ENCODE data around the gene CADPS. TPM values are rescaled to one million over a fixed set of nuclear protein-coding genes. Genes with fewer than 3 reads are reported as not detected.
A peak's percentile ranks its signal among the peaks of the same experiment; 100 is the strongest.

CADPS gene
- polyA plus RNA-seq, 1 of the 3 experiments (the other 2 are of a cell fraction), result 5.8 TPM

DNA sequence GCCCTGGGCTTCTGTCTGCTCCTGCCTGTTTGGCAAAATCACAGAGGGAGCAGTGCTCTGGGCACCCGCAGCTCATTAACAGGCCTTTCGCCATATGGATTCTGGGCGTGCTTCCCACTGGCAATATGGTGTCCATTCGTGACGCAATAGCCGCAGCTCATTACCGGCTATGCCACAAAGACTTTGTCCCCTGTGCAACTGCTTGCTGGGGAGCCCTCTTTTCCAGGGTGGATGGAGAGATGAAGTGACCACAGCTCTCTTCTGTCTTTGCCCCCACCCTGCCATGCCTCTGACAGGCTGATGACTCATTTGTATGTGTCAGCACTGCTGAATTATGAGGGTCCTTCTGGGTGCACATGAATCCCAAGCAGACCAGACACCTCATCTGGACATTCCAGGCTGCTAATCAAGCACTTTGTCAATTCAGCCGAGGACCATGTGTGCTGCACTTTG is 287.6 kb downstream of the CADPS start:
- Histone ChIP-seq H3K9me3 (no peaks in the 10 kb centered on the region), H3K4me2 (peak overlapping the region; percentile 51), H4K20me1 (ENCODE audit: insufficient read depth) (no peaks in the 10 kb centered on the region), H3K9me2 (no peaks in the 10 kb centered on the region), H3K9ac (peak overlapping the region; percentile 41; the same call in 1 of the 2 replicates), H2AFZ (ENCODE audit: low read depth) (no peak overlapping the region), H3K27me3 (ENCODE audit: insufficient read depth) (no peaks in the 10 kb centered on the region), H3K4me1 (ENCODE audit: control insufficient read depth in 1 of 2, insufficient read depth in 2 of 2, low read depth in 1 of 2, low read length in 1 of 2) (peaks cover 10 to 15% of the 10 kb centered on the region in 2 experiments; a peak in 3 of 4 replicates), H3K36me3 (replicated peaks in 1 of 2; ENCODE audit: control insufficient read depth in 1 of 2, insufficient read depth in 2 of 2, low read length in 1 of 2) (no peaks in the 10 kb centered on the region), H3K27ac (ENCODE audit: low read depth in 2 of 2, low read length in 1 of 2) (peak overlapping the region; percentile 76 to 86), H3K4me3 (ENCODE audit: low read depth in 2 of 2, low read length in 1 of 2) (0 out of 4 replicates have a peak overlapping the region, but pooled peaks of 1 of the 2 experiments have one; percentile 8), H3F3A (replicated peaks; ENCODE audit: insufficient read depth) (peaks cover 21% of the 10 kb centered on the region), H3K79me2 (ENCODE audit: insufficient read depth) (no peaks in the 10 kb centered on the region)
- POLR2A ChIA-PET, result no interaction called here
- whole genome bisulfite sequencing (ENCODE audit: low lambda C conversion rate), result 4% methylated on average over 4 of the region's 8 CpGs
- peak; percentile 52 for DNase-seq
- CTCF ChIA-PET, result interaction anchor here (1.2 to 1.3 kb wide), 2 partner anchors 78 to 641 kb away, joined by 3 to 4 read pairs; no protein-coding TSS in a partner anchor
- TF ChIP-seq GATA2 (CRISPR knock-in tag; IDR thresholded peaks at IDR 0.05) (0 out of 2 replicates have a peak, but pooled peaks have one; percentile 9), TAF1 (IDR thresholded peaks at IDR 0.05; ENCODE audit: borderline replicate concordance, low read depth, low read length) (no peak), RXRA (IDR thresholded peaks at IDR 0.05; ENCODE audit: borderline replicate concordance, low read depth) (peak; percentile 99), MXI1 (IDR thresholded peaks at IDR 0.05; ENCODE audit: low read depth, low read length) (no peak), FOXM1 (IDR thresholded peaks at IDR 0.05; ENCODE audit: low read depth) (peak; percentile 74), SMC3 (IDR thresholded peaks at IDR 0.05; ENCODE audit: low read depth, low read length) (no peak), CHD2 (IDR thresholded peaks at IDR 0.05; ENCODE audit: low read length, partially characterized antibody) (no peak), EZH2phosphoT487 (IDR thresholded peaks at IDR 0.05; ENCODE audit: borderline replicate concordance, low read depth) (no peak), POLR2AphosphoS5 (IDR thresholded peaks at IDR 0.05; ENCODE audit: low read depth, low read length) (peak; percentile 90), FOXJ3 (CRISPR knock-in tag; IDR thresholded peaks at IDR 0.05) (no peak), TEAD4 (IDR thresholded peaks at IDR 0.05; ENCODE audit: borderline replicate concordance, insufficient read depth) (peak; percentile 96), RCOR1 (IDR thresholded peaks at IDR 0.05; ENCODE audit: low read length) (peak; percentile 41; the same call in 1 of the 2 replicates), RFX5 (IDR thresholded peaks at IDR 0.05; ENCODE audit: low read length) (no peak), GABPA (IDR thresholded peaks at IDR 0.05; ENCODE audit: low read depth) (no peak), NRF1 (IDR thresholded peaks at IDR 0.05; ENCODE audit: low read depth, low read length) (no peak), FOSL2 (IDR thresholded peaks at IDR 0.05; ENCODE audit: borderline replicate concordance, low read depth) (peak; percentile 99), SIN3A (IDR thresholded peaks at IDR 0.05; ENCODE audit: borderline replicate concordance, low read depth, low read length) (peak; percentile 86; the same call in 1 of the 2 replicates), NFIC (IDR thresholded peaks at IDR 0.05; ENCODE audit: borderline replicate concordance) (peak; percentile 88), JUND (IDR thresholded peaks at IDR 0.05) (peak; percentile 99), EP300 (IDR thresholded peaks at IDR 0.05; ENCODE audit: borderline replicate concordance in 1 of 2, low read depth in 1 of 2, low read length in 1 of 2) (peak; percentile 69 to 97; a peak in 3 of 4 replicates), YY1 (IDR thresholded peaks at IDR 0.05; ENCODE audit: low read depth) (peak; percentile 67; the same call in 1 of the 2 replicates), RAD21 (IDR thresholded peaks at IDR 0.05; ENCODE audit: low read length) (no peak), TCF12 (IDR thresholded peaks at IDR 0.05) (peak; percentile 99)
- TF ChIP-seq, protein P1, sequence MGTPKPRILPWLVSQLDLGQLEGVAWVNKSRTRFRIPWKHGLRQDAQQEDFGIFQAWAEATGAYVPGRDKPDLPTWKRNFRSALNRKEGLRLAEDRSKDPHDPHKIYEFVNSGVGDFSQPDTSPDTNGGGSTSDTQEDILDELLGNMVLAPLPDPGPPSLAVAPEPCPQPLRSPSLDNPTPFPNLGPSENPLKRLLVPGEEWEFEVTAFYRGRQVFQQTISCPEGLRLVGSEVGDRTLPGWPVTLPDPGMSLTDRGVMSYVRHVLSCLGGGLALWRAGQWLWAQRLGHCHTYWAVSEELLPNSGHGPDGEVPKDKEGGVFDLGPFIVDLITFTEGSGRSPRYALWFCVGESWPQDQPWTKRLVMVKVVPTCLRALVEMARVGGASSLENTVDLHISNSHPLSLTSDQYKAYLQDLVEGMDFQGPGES (IDR thresholded peaks at IDR 0.05; ENCODE audit: low read depth, low read length), result no peak
- TF ChIP-seq, protein P2, sequence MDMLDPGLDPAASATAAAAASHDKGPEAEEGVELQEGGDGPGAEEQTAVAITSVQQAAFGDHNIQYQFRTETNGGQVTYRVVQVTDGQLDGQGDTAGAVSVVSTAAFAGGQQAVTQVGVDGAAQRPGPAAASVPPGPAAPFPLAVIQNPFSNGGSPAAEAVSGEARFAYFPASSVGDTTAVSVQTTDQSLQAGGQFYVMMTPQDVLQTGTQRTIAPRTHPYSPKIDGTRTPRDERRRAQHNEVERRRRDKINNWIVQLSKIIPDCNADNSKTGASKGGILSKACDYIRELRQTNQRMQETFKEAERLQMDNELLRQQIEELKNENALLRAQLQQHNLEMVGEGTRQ (IDR thresholded peaks at IDR 0.05; ENCODE audit: borderline replicate concordance, low read depth, low read length), result no peak
- TF ChIP-seq, protein P3, sequence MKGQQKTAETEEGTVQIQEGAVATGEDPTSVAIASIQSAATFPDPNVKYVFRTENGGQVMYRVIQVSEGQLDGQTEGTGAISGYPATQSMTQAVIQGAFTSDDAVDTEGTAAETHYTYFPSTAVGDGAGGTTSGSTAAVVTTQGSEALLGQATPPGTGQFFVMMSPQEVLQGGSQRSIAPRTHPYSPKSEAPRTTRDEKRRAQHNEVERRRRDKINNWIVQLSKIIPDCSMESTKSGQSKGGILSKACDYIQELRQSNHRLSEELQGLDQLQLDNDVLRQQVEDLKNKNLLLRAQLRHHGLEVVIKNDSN (IDR thresholded peaks at IDR 0.05; ENCODE audit: borderline replicate concordance, low read depth), result 0 out of 2 replicates have a peak, but pooled peaks have one; percentile 42
- TF ChIP-seq, protein P4, sequence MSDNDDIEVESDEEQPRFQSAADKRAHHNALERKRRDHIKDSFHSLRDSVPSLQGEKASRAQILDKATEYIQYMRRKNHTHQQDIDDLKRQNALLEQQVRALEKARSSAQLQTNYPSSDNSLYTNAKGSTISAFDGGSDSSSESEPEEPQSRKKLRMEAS (IDR thresholded peaks at IDR 0.05; ENCODE audit: low read depth), result peak; percentile 89; the same call in 1 of the 2 replicates
- TF ChIP-seq, protein P5, sequence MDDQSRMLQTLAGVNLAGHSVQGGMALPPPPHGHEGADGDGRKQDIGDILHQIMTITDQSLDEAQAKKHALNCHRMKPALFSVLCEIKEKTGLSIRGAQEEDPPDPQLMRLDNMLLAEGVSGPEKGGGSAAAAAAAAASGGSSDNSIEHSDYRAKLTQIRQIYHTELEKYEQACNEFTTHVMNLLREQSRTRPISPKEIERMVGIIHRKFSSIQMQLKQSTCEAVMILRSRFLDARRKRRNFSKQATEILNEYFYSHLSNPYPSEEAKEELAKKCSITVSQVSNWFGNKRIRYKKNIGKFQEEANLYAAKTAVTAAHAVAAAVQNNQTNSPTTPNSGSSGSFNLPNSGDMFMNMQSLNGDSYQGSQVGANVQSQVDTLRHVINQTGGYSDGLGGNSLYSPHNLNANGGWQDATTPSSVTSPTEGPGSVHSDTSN (IDR thresholded peaks at IDR 0.05), result peak; percentile 99
- TF ChIP-seq, protein P6, sequence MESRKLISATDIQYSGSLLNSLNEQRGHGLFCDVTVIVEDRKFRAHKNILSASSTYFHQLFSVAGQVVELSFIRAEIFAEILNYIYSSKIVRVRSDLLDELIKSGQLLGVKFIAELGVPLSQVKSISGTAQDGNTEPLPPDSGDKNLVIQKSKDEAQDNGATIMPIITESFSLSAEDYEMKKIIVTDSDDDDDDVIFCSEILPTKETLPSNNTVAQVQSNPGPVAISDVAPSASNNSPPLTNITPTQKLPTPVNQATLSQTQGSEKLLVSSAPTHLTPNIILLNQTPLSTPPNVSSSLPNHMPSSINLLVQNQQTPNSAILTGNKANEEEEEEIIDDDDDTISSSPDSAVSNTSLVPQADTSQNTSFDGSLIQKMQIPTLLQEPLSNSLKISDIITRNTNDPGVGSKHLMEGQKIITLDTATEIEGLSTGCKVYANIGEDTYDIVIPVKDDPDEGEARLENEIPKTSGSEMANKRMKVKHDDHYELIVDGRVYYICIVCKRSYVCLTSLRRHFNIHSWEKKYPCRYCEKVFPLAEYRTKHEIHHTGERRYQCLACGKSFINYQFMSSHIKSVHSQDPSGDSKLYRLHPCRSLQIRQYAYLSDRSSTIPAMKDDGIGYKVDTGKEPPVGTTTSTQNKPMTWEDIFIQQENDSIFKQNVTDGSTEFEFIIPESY (IDR thresholded peaks at IDR 0.05; ENCODE audit: borderline replicate concordance, low read depth), result peak; percentile 86; the same call in 1 of the 2 replicates

All from SK-N-SH (cell line).